EH (cell line): ENCODE results near the gene PCDHGA1.
"Not testable (repeated sequence)": the region's sequence is repeated elsewhere in the genome, so short reads cannot be mapped to it uniquely, and the experiment has no call there.

ENCODE experiments used
- DNase-seq: peaks from one replicate; pipeline ENCODE4 v3.0.0-alpha.2; 2015; ENCODE audit warnings: low read depth

Gene PCDHGA1

DNA sequence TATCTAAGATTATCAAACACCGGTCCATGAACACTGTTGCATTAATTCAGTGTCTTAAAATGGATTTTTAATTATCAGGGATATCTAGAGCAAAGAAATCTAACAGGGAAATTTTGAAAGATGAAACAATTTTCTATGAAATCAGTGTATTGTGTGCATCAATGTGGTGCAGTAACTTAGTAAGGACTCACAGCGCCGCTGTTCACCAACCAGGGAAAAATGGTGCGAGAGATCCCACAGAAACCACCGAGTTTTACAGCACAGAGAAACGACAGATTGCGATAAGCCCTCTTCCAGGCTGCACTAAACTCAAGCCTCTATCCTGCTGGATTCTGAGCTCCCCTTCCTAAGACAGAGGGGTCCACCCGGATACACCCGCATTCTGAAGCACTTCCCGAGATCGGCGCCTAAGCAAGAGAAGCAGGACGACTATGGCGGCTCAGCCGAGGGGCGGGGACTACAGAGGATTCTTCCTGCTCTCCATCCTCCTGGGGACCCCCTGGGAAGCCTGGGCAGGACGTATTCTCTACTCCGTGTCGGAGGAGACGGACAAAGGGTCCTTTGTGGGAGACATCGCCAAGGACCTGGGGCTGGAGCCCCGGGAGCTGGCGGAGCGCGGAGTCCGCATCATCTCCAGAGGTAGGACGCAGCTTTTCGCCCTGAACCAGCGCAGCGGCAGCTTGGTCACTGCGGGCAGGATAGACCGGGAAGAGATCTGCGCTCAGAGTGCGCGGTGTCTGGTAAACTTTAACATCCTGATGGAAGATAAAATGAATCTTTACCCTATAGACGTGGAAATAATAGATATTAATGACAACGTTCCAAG, 52.4 kb downstream of the PCDHGA1 start, which contains the start of gene PCDHGA7:
PCDHGA7 (plus strand) TSS at position 274 of the 826 bp plus-strand sequence; CDS start at position 432, 158 bp downstream.
- peak; percentile 5 for DNase-seq

DNA sequence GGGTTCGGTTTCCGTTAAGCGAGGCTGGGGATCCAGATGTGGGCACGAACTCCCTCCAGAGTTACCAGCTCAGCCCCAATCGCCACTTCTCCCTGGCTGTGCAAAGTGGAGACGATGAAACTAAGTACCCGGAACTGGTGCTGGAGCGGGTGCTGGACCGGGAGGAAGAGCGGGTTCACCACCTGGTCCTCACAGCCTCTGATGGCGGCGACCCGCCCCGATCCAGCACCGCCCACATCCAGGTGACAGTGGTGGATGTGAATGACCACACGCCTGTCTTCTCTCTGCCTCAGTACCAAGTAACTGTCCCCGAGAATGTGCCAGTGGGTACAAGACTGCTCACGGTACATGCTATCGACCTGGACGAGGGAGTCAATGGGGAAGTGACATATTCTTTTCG, 53.0 kb downstream of the PCDHGA1 start:
- no peak for DNase-seq

DNA sequence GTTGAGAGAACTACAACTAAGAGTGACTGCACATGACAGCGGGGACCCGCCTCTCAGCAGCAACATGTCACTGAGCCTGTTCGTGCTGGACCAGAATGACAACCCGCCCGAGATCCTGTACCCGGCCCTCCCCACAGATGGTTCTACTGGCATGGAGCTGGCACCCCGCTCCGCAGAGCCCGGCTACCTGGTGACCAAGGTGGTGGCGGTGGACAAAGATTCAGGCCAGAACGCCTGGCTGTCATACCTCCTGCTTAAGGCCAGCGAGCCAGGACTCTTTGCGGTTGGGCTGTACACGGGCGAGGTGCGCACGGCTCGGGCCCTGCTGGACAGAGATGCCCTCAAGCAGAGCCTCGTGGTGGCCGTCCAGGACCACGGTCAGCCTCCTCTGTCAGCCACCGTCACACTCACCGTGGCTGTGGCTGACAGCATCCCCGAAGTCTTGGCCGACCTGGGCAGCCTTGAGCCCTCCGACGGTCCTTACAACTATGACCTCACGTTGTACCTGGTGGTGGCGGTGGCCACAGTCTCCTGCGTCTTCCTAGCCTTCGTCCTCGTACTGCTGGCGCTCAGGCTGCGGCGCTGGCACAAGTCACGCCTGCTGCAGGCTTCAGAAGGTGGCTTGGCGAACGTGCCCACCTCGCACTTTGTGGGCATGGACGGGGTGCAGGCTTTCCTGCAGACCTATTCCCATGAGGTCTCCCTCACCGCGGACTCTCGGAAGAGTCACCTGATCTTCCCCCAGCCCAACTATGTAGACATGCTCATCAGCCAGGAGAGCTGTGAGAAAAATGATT, 54.4 kb downstream of the PCDHGA1 start:
- no peak for DNase-seq

DNA sequence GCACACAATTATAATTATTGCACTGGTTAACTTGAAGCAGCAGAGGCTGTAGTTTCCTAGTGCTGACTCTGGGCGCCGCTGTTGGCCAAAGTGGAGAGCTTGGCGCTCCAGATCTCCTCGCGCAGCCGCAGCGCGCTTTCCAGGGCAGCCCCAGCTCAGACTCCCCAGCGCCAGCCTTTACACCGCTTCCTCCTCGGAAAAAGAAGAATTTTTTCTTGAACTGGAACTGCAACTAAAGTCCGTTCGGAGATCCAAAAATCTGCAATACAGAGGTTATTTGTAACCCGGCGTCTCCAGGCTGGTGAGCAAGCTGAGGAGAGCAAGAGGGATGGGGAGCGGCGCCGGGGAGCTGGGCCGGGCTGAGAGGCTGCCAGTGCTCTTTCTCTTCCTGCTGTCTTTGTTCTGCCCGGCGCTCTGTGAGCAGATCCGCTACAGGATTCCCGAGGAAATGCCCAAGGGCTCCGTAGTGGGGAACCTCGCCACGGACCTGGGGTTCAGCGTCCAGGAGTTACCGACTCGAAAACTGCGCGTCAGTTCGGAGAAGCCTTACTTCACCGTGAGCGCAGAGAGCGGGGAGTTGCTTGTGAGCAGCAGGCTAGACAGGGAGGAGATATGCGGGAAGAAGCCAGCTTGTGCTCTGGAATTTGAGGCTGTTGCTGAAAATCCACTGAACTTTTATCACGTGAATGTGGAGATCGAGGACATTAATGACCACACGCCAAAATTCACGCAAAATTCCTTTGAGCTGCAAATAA, 57.4 kb downstream of the PCDHGA1 start, which contains the start of gene PCDHGB4:
PCDHGB4 (plus strand) TSS at position 142 of the 755 bp plus-strand sequence; CDS start at position 329, 187 bp downstream.
- peak; percentile 32 for DNase-seq

DNA sequence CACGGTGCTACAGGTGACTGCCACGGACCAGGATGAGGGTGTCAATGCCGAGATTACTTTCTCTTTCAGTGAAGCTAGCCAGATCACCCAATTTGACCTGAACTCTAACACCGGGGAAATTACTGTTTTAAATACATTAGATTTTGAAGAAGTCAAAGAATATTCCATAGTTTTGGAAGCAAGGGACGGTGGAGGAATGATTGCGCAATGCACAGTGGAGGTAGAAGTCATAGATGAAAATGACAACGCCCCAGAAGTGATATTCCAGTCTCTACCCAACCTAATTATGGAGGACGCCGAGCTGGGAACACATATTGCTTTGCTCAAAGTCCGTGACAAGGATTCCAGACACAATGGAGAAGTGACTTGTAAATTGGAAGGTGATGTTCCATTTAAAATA, 58.3 kb downstream of the PCDHGA1 start:
- no peak for DNase-seq

DNA sequence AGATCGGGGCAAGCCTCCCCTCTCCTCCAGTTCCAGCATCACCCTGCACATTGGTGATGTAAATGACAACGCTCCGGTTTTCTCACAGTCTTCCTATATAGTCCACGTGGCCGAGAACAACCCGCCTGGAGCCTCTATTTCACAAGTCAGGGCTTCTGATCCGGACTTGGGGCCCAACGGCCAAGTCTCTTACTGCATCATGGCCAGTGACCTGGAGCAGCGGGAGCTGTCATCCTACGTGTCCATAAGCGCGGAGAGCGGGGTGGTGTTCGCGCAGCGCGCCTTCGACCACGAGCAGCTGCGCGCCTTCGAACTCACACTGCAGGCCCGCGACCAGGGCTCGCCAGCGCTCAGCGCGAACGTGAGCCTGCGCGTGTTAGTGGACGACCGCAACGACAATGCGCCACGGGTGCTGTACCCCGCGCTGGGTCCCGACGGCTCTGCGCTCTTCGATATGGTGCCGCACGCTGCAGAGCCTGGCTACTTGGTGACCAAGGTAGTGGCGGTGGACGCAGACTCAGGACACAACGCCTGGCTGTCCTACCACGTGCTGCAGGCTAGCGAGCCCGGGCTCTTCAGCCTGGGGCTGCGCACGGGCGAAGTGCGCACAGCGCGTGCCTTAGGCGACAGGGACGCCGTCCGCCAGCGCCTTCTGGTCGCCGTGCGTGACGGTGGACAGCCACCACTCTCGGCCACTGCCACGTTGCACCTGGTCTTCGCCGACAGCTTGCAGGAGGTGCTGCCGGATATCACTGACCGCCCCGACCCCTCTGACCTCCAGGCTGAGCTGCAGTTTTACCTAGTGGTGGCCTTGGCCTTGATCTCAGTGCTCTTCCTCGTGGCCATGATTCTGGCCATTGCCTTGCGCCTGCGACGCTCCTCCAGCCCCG, 59.1 kb downstream of the PCDHGA1 start:
- no peak for DNase-seq

DNA sequence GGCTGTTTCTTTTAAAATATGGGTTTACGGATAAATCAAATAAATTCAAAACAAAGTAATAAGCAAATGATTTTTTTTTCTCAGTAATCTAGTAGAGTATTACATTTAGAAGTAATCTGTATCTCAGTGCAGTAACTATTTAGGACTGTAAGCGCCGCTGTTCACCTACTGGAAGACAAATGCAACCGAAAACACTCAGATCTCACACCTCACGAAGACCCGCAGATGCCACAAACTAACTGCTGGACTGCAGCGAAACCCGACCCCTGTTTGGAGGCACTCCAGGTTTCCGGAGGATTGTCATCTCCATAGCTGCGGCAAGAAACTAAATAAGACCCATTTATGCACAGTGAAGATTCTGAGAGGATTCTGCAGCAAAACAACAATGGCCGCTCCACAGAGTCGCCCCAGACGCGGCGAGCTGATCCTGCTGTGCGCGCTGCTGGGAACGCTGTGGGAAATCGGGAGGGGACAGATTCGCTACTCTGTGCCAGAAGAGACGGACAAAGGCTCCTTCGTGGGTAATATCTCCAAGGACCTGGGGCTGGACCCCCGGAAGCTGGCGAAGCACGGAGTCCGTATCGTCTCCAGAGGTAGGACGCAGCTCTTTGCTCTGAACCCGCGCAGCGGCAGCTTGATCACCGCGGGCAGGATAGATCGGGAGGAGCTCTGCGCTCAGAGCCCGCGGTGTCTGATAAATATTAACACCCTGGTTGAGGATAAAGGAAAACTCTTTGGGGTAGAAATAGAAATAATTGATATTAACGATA, 62.3 kb downstream of the PCDHGA1 start, which contains the start of gene PCDHGA8:
PCDHGA8 (plus strand) TSS at position 205 of the 770 bp plus-strand sequence; CDS start at position 386, 181 bp downstream.
- DNase-seq: peak; percentile 30

DNA sequence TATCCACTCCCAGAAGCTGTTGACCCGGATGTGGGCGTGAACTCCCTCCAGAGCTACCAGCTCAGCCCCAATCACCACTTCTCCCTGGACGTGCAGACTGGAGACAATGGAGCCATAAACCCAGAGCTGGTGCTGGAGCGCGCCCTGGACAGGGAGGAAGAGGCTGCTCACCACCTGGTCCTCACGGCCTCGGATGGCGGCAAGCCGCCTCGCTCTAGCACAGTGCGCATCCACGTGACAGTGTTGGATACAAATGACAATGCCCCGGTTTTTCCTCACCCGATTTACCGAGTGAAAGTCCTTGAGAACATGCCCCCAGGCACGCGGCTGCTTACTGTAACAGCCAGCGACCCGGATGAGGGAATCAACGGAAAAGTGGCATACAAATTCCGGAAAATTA, 63.0 kb downstream of the PCDHGA1 start:
- DNase-seq: no peak

DNA sequence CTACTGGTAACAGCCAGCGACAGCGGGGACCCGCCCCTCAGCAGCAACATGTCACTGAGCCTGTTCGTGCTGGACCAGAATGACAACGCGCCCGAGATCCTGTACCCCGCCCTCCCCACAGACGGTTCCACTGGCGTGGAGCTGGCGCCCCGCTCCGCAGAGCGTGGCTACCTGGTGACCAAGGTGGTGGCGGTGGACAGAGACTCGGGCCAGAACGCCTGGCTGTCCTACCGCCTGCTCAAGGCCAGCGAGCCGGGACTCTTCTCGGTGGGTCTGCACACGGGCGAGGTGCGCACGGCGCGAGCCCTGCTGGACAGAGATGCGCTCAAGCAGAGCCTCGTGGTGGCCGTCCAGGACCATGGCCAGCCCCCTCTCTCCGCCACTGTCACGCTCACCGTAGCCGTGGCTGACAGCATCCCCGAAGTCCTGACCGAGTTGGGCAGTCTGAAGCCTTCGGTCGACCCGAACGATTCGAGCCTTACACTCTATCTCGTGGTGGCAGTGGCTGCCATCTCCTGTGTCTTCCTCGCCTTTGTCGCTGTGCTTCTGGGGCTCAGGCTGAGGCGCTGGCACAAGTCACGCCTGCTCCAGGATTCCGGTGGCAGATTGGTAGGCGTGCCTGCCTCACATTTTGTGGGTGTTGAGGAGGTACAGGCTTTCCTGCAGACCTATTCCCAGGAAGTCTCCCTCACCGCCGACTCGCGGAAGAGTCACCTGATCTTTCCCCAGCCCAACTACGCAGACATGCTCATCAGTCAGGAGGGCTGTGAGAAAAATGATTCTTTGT, 64.3 kb downstream of the PCDHGA1 start:
- not testable (repeated sequence) for DNase-seq

DNA sequence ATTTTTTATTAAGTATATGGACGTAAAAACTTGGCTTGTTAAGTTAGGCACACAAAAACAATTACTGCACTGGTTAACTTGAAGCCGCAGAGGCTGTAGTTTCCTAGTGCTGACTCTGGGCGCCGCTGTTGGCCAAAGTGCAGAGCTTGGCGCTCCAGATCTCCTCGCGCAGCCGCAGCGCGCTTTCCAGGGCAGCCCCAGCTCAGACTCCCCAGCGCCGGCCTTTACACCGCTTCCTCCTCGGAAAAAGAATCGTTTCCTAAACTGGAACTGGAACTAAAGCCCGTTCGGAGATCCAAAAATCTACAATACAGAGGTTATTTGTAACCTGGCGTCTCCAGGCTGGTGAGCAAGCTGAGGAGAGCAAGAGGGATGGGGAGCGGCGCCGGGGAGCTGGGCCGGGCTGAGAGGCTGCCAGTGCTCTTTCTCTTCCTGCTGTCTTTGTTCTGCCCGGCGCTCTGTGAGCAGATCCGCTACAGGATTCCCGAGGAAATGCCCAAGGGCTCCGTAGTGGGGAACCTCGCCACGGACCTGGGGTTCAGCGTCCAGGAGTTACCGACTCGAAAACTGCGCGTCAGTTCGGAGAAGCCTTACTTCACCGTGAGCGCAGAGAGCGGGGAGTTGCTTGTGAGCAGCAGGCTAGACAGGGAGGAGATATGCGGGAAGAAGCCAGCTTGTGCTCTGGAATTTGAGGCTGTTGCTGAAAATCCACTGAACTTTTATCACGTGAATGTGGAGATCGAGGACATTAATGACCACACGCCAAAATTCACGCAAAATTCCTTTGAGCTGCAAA, 67.6 kb downstream of the PCDHGA1 start, which contains the start of gene PCDHGB5:
PCDHGB5 (plus strand) TSS at position 192 of the 796 bp plus-strand sequence; CDS start at position 373, 181 bp downstream.
- peak; percentile 73 for DNase-seq

DNA sequence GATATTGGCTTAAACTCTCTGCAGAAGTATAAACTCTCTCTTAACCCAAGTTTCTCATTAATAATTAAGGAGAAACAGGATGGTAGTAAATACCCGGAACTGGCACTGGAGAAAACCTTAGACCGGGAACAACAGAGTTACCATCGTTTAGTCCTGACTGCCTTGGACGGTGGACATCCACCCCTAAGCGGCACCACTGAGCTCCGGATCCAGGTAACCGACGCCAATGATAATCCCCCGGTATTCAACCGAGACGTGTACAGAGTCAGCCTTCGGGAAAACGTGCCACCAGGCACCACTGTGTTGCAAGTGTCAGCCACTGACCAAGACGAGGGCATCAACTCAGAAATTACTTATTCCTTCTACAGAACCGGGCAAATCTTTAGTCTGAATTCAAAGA, 68.3 kb downstream of the PCDHGA1 start:
- no peak for DNase-seq

DNA sequence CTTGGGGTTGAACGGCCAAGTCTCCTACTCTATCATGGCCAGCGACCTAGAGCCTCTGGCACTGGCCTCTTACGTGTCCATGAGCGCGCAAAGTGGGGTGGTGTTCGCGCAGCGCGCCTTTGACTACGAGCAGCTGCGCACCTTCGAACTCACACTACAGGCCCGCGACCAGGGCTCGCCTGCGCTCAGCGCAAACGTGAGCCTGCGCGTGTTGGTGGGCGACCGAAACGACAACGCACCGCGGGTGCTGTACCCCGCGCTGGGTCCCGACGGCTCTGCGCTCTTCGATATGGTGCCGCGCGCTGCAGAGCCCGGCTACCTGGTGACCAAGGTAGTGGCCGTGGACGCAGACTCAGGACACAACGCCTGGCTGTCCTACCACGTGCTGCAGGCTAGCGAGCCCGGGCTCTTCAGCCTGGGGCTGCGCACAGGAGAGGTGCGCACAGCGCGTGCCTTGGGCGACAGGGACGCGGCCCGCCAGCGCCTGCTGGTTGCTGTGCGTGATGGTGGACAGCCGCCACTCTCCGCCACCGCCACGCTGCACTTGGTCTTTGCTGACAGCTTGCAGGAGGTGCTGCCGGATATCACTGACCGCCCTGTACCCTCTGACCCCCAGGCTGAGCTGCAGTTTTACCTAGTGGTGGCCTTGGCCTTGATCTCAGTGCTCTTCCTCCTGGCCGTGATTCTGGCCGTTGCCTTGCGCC, 69.4 kb downstream of the PCDHGA1 start:
- DNase-seq: no peak

DNA sequence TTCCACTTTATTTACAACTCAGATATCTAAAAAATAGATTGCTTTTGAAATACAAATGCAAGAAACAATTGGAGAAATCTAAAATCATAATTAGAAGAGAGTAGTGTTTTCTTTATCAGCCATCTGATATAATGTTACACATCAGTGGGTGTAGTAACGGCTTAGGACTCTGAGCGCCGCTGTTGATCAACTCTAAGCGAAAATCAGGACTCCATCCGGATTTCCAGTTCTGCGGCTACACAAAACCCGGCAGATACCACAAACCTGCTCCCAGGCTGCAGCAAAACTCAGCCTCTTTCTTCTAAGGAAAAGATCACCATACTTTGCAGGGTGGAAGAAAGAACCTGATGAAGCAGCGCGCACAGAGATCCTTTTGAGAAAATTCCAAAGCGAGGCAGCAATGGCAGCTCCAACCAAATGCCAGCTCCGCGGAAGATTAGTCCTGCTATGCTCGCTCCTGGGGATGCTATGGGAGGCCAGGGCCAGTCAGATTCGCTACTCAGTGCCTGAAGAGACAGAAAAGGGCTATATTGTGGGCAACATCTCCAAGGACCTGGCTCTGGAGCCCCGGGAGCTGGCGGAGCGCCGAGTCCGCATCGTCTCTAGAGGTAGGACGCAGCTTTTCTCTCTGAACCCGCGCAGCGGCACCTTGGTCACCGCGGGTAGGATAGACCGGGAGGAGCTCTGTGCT, 72.4 kb downstream of the PCDHGA1 start, which contains the start of gene PCDHGA9:
PCDHGA9 (plus strand) TSS at position 226 of the 691 bp plus-strand sequence; CDS start at position 401, 175 bp downstream.
- DNase-seq: peak; percentile 11

DNA sequence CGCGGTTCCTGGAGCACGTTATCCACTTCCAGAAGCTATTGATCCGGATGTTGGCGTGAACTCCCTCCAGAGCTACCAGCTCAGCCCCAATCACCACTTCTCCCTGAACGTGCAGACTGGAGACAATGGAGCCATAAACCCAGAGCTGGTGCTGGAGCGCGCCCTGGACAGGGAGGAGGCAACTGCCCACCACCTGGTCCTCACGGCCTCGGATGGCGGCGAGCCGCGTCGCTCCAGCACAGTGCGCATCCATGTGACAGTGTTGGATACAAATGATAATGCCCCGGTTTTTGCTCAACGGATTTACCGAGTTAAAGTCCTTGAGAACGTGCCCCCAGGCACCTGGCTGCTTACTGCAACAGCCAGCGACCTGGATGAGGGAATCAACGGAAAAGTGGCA, 73.1 kb downstream of the PCDHGA1 start:
- no peak for DNase-seq

DNA sequence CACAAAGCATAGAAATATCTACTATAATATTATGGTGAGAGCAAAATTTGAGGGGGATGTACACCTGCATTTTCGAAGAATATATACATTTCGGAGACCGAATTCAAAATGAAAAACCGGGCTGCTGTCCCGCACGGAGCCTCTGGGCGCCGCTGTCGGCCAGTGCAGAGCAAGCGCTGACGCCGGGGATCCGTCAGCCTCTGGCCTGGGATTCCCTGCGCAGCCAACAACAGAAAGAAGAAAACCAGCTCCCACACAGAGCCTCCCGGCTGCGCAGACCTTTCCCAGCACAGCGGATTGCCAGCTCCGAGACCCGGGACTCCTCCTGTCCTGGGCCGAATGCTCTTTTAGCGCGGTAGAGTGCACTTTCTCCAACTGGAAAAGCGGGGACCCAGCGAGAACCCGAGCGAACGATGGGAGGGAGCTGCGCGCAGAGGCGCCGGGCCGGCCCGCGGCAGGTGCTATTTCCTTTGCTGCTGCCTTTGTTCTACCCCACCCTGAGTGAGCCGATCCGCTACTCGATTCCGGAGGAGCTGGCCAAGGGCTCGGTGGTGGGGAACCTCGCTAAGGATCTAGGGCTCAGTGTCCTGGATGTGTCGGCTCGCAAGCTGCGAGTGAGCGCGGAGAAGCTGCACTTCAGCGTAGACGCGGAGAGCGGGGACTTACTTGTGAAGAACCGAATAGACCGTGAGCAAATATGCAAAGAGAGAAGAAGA, 77.6 kb downstream of the PCDHGA1 start, which contains the start of gene PCDHGB6:
PCDHGB6 (plus strand) TSS at position 232 of the 716 bp plus-strand sequence; CDS start at position 414, 182 bp downstream.
- DNase-seq: peak; percentile 28
